Measurements from ENCODE around the gene TOB2. TPM values are rescaled to one million over a fixed set of nuclear protein-coding genes. Genes with fewer than 3 reads are reported as not detected.

The TOB2 gene
- total RNA-seq, 2 donors from 2014 or later: 51.2 to 57.9 TPM

DNA sequence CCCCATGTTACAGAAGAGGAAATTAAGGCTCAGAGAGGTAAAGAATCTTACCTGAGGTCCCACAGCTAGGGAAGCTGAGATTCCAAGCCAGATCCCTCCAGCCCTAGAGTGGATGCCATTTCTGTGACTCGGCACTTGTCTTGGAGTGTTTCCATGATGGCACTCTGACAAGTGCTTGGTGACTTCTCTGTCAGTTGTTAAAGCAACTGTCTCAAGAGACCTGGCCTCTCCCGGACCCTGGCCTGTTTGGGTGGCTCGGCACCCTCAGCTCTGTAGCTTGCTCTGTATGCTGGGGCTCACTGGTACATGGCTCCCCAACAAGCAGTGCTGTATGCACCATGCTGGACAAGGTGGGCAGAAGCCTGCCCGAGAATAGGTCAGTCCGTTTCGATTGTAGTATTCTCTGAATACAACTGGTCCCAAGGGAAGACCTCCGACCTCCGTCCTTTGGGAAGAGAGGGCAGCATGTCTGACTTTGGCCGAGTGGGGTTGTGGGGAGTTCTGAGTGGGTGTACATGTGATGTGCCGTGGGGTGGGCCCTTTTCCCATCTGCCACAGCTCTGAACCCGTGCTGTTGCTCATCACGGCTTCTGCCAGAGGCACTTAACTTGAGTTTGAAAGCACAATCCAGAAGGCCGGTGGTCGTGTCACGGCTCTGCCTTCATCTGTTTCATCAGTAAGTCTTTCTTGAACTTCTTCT, 34.7 kb upstream of the TOB2 start:
- H3K9me3 Mint-ChIP-seq: no peaks in the 10 kb centered on the region

DNA sequence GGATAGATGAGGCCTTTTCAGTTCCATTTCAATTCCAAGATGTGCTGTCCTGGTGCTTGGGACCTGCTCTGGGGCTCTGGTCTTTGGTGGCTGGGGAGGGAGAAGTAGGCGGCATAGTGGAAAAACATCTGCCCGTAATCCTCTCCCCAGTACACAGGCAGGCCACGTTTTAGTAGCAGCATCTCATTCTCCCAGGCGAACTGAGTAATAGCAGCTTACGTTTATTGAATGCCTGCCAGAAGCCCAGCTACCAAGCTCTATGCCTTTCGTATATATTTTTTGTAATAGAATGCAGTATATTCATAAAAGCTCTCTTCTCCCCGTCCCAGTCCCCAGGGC, 33.8 kb upstream of the TOB2 start:
- Histone ChIP-seq H3K4me3 (ENCODE audit: low read length) (no peak overlapping the region), H3K27me3 (ENCODE audit: control insufficient read depth, insufficient read depth, low read length, poor library complexity, severe bottlenecking) (no peaks in the 10 kb centered on the region), H3K36me3 (ENCODE audit: control insufficient read depth, insufficient read depth, low read length) (no peaks in the 10 kb centered on the region), H3K9ac (ENCODE audit: extremely low read depth, low read length, poor library complexity, severe bottlenecking) (no peak overlapping the region), H3K9me3 (ENCODE audit: control insufficient read depth, low read length) (no peaks in the 10 kb centered on the region), H3K4me1 (ENCODE audit: control insufficient read depth, insufficient read depth, low read length) (no peaks in the 10 kb centered on the region), H3K27ac (ENCODE audit: low read depth, low read length) (peak overlapping the region; percentile 81)
- Mint-ChIP-seq H3K4me3 (no peak overlapping the region), H3K9me3 (no peaks in the 10 kb centered on the region), H3K36me3 (ENCODE audit: low read depth) (no peaks in the 10 kb centered on the region), H3K27me3 (ENCODE audit: insufficient read depth) (no peaks in the 10 kb centered on the region), H3K4me1 (no peaks in the 10 kb centered on the region), H3K27ac (no peak overlapping the region)
- TF ChIP-seq, protein P1, sequence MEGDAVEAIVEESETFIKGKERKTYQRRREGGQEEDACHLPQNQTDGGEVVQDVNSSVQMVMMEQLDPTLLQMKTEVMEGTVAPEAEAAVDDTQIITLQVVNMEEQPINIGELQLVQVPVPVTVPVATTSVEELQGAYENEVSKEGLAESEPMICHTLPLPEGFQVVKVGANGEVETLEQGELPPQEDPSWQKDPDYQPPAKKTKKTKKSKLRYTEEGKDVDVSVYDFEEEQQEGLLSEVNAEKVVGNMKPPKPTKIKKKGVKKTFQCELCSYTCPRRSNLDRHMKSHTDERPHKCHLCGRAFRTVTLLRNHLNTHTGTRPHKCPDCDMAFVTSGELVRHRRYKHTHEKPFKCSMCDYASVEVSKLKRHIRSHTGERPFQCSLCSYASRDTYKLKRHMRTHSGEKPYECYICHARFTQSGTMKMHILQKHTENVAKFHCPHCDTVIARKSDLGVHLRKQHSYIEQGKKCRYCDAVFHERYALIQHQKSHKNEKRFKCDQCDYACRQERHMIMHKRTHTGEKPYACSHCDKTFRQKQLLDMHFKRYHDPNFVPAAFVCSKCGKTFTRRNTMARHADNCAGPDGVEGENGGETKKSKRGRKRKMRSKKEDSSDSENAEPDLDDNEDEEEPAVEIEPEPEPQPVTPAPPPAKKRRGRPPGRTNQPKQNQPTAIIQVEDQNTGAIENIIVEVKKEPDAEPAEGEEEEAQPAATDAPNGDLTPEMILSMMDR (conservative IDR thresholded peaks at IDR 0.05): no peak
- WGBS, 2 experiments (ENCODE audit: insufficient coverage in 1 of 2, insufficient read length in 1 of 2): 83 to 89% methylated on average over 1 to 7 of the region's 7 CpGs
- DNase-seq: no peak

More for the DNA sequence above, 34.7 kb upstream of the TOB2 start:
- Mint-ChIP-seq H3K4me1 (no peaks in the 10 kb centered on the region), H3K27ac (no peak overlapping the region), H3K27me3 (ENCODE audit: insufficient read depth) (no peaks in the 10 kb centered on the region), H3K36me3 (ENCODE audit: low read depth) (no peaks in the 10 kb centered on the region), H3K4me3 (no peak overlapping the region)
- Histone ChIP-seq H3K27me3 (ENCODE audit: control insufficient read depth, insufficient read depth, low read length, poor library complexity, severe bottlenecking) (no peaks in the 10 kb centered on the region), H3K4me1 (ENCODE audit: control insufficient read depth, insufficient read depth, low read length) (no peaks in the 10 kb centered on the region), H3K27ac (ENCODE audit: low read depth, low read length) (no peak overlapping the region), H3K36me3 (ENCODE audit: control insufficient read depth, insufficient read depth, low read length) (no peaks in the 10 kb centered on the region), H3K9me3 (ENCODE audit: control insufficient read depth, low read length) (no peaks in the 10 kb centered on the region), H3K9ac (ENCODE audit: extremely low read depth, low read length, poor library complexity, severe bottlenecking) (no peak overlapping the region), H3K4me3 (ENCODE audit: low read length) (no peak overlapping the region)
- TF ChIP-seq, protein P1 (conservative IDR thresholded peaks at IDR 0.05): no peak
- WGBS, 2 experiments (ENCODE audit: insufficient coverage in 1 of 2, insufficient read length in 1 of 2): 90 to 97% methylated on average over 8 to 15 of the region's 15 CpGs
- no peak for DNase-seq

DNA sequence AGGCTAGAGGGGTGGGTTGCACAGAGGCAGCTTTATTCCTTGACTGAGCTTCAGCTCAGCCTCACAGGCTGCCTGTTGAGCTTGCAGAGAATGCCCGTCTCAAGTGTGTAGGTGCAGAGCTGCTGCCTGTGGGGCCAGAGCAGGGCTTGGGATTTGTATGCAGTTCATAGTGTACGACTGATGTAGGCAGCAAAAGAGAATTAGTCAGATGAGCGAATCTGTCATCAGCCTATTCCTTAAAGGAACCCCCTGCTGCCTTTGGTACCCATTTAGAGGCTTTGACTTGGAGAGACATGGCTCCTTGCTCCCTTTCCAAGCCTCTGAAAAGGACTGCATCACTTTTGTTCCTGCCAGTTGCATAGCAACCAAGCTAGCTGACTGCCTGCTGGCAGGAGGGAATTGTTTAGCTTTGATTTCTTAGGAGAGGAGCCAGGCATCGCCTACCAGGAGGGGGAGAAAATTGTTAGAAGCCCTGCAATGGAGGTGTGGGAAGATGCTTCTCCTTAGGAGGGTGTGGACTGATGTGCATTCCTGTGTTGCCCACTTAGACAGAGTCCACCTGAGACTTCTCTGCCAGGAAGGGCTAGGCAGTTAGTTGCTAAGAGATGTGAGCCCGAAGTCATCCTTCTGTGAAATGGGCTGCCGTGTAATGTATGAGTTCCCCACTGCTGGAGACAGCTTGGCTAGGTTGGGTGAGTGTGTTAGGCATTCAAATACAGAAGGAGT, 33.2 kb upstream of the TOB2 start:
- Histone ChIP-seq H3K4me3 (ENCODE audit: low read length) (no peak overlapping the region), H3K27ac (ENCODE audit: low read depth, low read length) (peak overlapping the region; percentile 81), H3K27me3 (ENCODE audit: control insufficient read depth, insufficient read depth, low read length, poor library complexity, severe bottlenecking) (no peaks in the 10 kb centered on the region), H3K4me1 (ENCODE audit: control insufficient read depth, insufficient read depth, low read length) (no peaks in the 10 kb centered on the region), H3K9me3 (ENCODE audit: control insufficient read depth, low read length) (no peaks in the 10 kb centered on the region), H3K36me3 (ENCODE audit: control insufficient read depth, insufficient read depth, low read length) (no peaks in the 10 kb centered on the region), H3K9ac (ENCODE audit: extremely low read depth, low read length, poor library complexity, severe bottlenecking) (no peak overlapping the region)
- Mint-ChIP-seq H3K4me1 (no peaks in the 10 kb centered on the region), H3K9me3 (no peaks in the 10 kb centered on the region), H3K27me3 (ENCODE audit: insufficient read depth) (no peaks in the 10 kb centered on the region), H3K4me3 (no peak overlapping the region), H3K36me3 (ENCODE audit: low read depth) (no peaks in the 10 kb centered on the region), H3K27ac (no peak overlapping the region)
- peak; percentile 70 for DNase-seq
- TF ChIP-seq, protein P1 (conservative IDR thresholded peaks at IDR 0.05): peak; percentile 22
- 73 to 76% methylated on average over 5 to 6 of the region's 6 CpGs for WGBS, 2 experiments (ENCODE audit: insufficient coverage in 1 of 2, insufficient read length in 1 of 2)
